HCT116 (cell line): ENCODE results near the gene ETV7. TPM values are rescaled to one million over a fixed set of nuclear protein-coding genes. Genes with fewer than 3 reads are reported as not detected.
A peak's percentile ranks its signal among the peaks of the same experiment; 100 is the strongest.

ENCODE experiments used
- ATAC-seq: fragments of 200-7000 bp; cut with Tn5 transposase; 2 replicates; pipeline ENCODE4 v1.9.1; 2020; ENCODE audit warnings: mild to moderate bottlenecking, moderate library complexity
- BruUV-seq: library from RNA; stranded (reverse); fragments of 400-500 nt; replicated peaks from 2 replicates; lab custom pipeline; 2021; lab: Mats Ljungman, UMichigan
- CTCF ChIA-PET: fragments of 300-600 bp; sonication (Branson Sonifier 250); formaldehyde crosslinking; loops from one replicate; lab custom pipeline; 2021; ENCODE audit warnings: antibody characterized with exemption; lab: Charles Lee
- POLR2A ChIA-PET: fragments of 300-600, 350-600 bp; sonication (Branson Sonifier 250); formaldehyde crosslinking; loops from one replicate; lab custom pipeline; 2021; ENCODE audit warnings: antibody characterized with exemption; lab: Charles Lee
- RAD21 ChIA-PET, 2 experiments: fragments of 300-600 bp; sonication (Branson Sonifier 250); formaldehyde crosslinking; loops; one replicate each; lab custom pipeline; 2023; ENCODE audit warnings: low total read pairs in 2 of 2; ENCODE audit not compliant: uncharacterized antibody in 2 of 2, unreplicated experiment in 2 of 2, low non-redundant PET in 1 of 2; lab: Charles Lee
- DNase-seq: peaks from one replicate; pipeline ENCODE4 v3.0.0-alpha.2; 2010; ENCODE audit warnings: low read depth, low spot score
- H2AFZ ChIP-seq: fragments of 200-600 bp; shearing (Covaris generic), sonication (generic); 2 replicates; pipeline ENCODE4 v1.6.1; 2017; ENCODE audit warnings: low read depth, mixed run types, mixed read lengths, antibody characterized with exemption, low read length; ENCODE audit not compliant: poor library complexity, severe bottlenecking
- H3K27ac ChIP-seq: 2 replicates; pipeline ENCODE4 v1.5.1; 2012; ENCODE audit warnings: low read depth, low read length
- H3K27me3 ChIP-seq: fragments of 200-600 bp; sonication (generic); 2 replicates; pipeline ENCODE4 v1.6.1; 2016; ENCODE audit warnings: mixed run types, low read length, mixed read lengths; ENCODE audit not compliant: insufficient read depth
- H3K36me3 ChIP-seq, 2 experiments: fragments of 200-500 bp in 1 of 2; fragments of 200-600 bp in 1 of 2; sonication (Bioruptor generic) in 1 of 2; sonication (generic) in 1 of 2; 2 replicates each; pipeline versions ENCODE4 v1.5.1 to v1.6.1; 2014 to 2016; ENCODE audit warnings: low read length in 2 of 2, inconsistent platforms in 1 of 2, mixed read lengths in 1 of 2, mixed run types in 1 of 2; ENCODE audit not compliant: insufficient read depth in 2 of 2, control insufficient read depth in 1 of 2
- H3K4me1 ChIP-seq, 2 experiments: fragments of 200-600 bp in 1 of 2; sonication (generic) in 1 of 2; 2 replicates each; pipeline versions ENCODE4 v1.5.1 to v1.6.1; 2012 to 2017; ENCODE audit warnings: low read length in 2 of 2, inconsistent platforms in 1 of 2, mild to moderate bottlenecking in 1 of 2, mixed read lengths in 1 of 2, mixed run types in 1 of 2, moderate library complexity in 1 of 2; ENCODE audit not compliant: insufficient read depth in 2 of 2, control insufficient read depth in 1 of 2
- H3K4me2 ChIP-seq: fragments of 200-600 bp; sonication (generic); 2 replicates; pipeline ENCODE4 v1.6.1; 2017; ENCODE audit warnings: mixed run types, low read length, mixed read lengths
- H3K4me3 ChIP-seq, 2 experiments: fragments of 200-600 bp in 1 of 2; sonication (generic) in 1 of 2; replicated peaks in 1 of 2; 2 replicates each; pipeline ENCODE4 v1.5.1; 2011 to 2016; ENCODE audit warnings: low read length in 2 of 2, control low read depth in 1 of 2, low read depth in 1 of 2, mild to moderate bottlenecking in 1 of 2, mixed read lengths in 1 of 2, mixed run types in 1 of 2
- H3K79me2 ChIP-seq: fragments of 200-600 bp; sonication (generic); 2 replicates; pipeline ENCODE4 v1.6.1; 2017; ENCODE audit warnings: mild to moderate bottlenecking, mixed run types, low read length, moderate library complexity, mixed read lengths; ENCODE audit not compliant: insufficient read depth
- H3K9ac ChIP-seq: fragments of 200-600 bp; sonication (generic); 2 replicates; pipeline ENCODE4 v1.6.1; 2016; ENCODE audit warnings: low read length, mixed read lengths
- H3K9me2 ChIP-seq: fragments of 200-600 bp; sonication (generic), shearing (Covaris generic); 2 replicates; pipeline ENCODE4 v1.6.1; 2017; ENCODE audit warnings: mixed run types, mild to moderate bottlenecking, moderate library complexity; ENCODE audit not compliant: insufficient read depth
- H3K9me3 ChIP-seq, 2 experiments: fragments of 200-500 bp in 1 of 2; fragments of 200-600 bp in 1 of 2; sonication (Bioruptor generic) in 1 of 2; sonication (generic) in 1 of 2; 2 replicates each; pipeline ENCODE4 v1.6.1; 2014 to 2017; ENCODE audit warnings: low read length in 2 of 2, mixed read lengths in 2 of 2, inconsistent platforms in 1 of 2, low read depth in 1 of 2, mild to moderate bottlenecking in 1 of 2, mixed run types in 1 of 2, moderate library complexity in 1 of 2; ENCODE audit not compliant: control insufficient read depth in 1 of 2, insufficient read depth in 1 of 2
- H4K20me1 ChIP-seq: fragments of 200-600 bp; sonication (generic), shearing (Covaris generic); 2 replicates; pipeline ENCODE4 v1.6.1; 2017; ENCODE audit warnings: mixed run types, mild to moderate bottlenecking, moderate library complexity; ENCODE audit not compliant: insufficient read depth
- EZH2 ChIP-seq: fragments of 200-600 bp; sonication (generic); IDR thresholded peaks from 2 replicates; pipeline ENCODE4 v1.6.1; 2017; ENCODE audit warnings: antibody characterized with exemption, mixed run types
- RAD21 ChIP-seq: IDR thresholded peaks from 2 replicates; pipeline ENCODE4 v1.6.1; 2012; ENCODE audit warnings: low read depth, mild to moderate bottlenecking
- intact Hi-C: fragments of 100-400 bp; cut with micrococcal nuclease; formaldehyde crosslinking; loops from 2 replicates; pipeline ENCODE4 v1.10.0; 2022
- total RNA-seq: library from RNA; stranded (reverse); gene quantifications from one replicate; pipeline ENCODE4 v1.2.1, GENCODE V29; 2021; ENCODE audit not compliant: unreplicated experiment
- TF ChIP-seq, protein P1 (sequence below), 3 experiments: fragments of 200-600 bp in 1 of 3; sonication (generic) in 1 of 3; IDR thresholded peaks in 2 of 3; conservative IDR thresholded peaks in 1 of 3; 2 replicates each; pipeline ENCODE4 v1.5.1; 2012 to 2017; ENCODE audit warnings: low read depth in 2 of 3, low read length in 2 of 3, antibody characterized with exemption in 1 of 3, borderline replicate concordance in 1 of 3, control low read depth in 1 of 3, mild to moderate bottlenecking in 1 of 3, mixed read lengths in 1 of 3, mixed run types in 1 of 3, moderate library complexity in 1 of 3; ENCODE audit not compliant: insufficient read depth in 1 of 3

ETV7 gene
- total RNA-seq, 1 experiment from 2014 or later, result 1.0 TPM

DNA sequence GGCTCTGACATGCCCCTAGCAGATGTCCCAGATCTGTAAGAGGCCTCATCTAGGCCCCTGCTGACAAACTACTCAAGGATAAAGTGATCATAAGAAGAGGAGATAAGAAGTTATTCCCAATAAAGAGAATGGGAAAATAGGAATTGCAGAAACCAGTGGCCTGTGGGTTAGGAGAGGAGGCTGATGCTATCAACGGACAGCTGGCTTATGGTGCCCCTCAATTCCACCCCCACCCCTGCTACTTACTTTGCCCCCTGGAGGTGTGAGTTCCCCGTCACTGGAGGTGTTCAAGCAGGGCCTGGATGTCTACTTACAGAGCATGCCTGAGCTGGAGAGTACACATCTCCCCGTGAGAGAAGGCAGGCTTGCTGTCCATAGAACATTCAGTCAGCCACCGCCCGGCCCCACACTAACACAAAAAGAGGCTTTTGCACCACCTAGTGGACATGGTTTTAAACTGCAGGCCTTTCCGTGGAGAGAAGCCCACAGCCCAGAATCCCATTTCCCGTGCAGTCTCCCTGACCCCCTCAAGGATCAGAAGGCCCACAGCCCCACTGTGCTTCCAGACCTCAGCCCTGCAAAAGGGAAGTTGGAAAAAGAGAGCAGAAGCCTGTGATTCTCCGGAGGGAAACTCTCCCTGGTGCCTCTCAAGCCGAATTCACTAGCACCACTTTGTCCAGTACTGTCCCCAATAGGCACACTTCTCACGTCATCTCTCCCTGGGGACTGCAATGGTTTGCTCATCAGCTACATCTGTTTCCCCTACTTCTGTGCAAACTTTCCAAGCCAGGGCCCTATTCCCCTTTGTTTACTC, 27.0 kb downstream of the ETV7 start:
- Histone ChIP-seq H3K27me3 (no peaks in the 10 kb centered on the region), H3K27ac (no peak overlapping the region), H3K36me3 (no peaks in the 10 kb centered on the region), H3K9me2 (no peaks in the 10 kb centered on the region), H3K9ac (no peak overlapping the region), H3K4me2 (peak overlapping the region; percentile 27; the same call in 1 of the 2 replicates), H3K9me3 (no peaks in the 10 kb centered on the region), H3K4me3 (no peak overlapping the region), H3K79me2 (no peaks in the 10 kb centered on the region), H2AFZ (peak overlapping the region; percentile 79), H3K4me1 (peaks cover 0 to 4% of the 10 kb centered on the region in 2 experiments; a peak in 1 of 4 replicates), H4K20me1 (no peaks in the 10 kb centered on the region)
- ChIA-PET POLR2A (interaction anchor here (0.6 to 0.7 kb wide), 3 partner anchors 55 to 873 kb away, joined by 3 read pairs; no protein-coding TSS in a partner anchor), RAD21 (interaction anchor here in 1 of 2 experiments (1.0 kb wide), 1 partner anchor 58 kb away, joined by 3 read pairs; no protein-coding TSS in a partner anchor), CTCF (interaction anchor here (0.8 to 1.1 kb wide), 7 partner anchors 20 to 838 kb away, joined by 3 to 6 read pairs (median 3); no protein-coding TSS in a partner anchor)
- no TSS peak for BruUV-seq
- DNase-seq (peak; percentile 60), ATAC-seq (peak; percentile 97)
- TF ChIP-seq, protein P1, sequence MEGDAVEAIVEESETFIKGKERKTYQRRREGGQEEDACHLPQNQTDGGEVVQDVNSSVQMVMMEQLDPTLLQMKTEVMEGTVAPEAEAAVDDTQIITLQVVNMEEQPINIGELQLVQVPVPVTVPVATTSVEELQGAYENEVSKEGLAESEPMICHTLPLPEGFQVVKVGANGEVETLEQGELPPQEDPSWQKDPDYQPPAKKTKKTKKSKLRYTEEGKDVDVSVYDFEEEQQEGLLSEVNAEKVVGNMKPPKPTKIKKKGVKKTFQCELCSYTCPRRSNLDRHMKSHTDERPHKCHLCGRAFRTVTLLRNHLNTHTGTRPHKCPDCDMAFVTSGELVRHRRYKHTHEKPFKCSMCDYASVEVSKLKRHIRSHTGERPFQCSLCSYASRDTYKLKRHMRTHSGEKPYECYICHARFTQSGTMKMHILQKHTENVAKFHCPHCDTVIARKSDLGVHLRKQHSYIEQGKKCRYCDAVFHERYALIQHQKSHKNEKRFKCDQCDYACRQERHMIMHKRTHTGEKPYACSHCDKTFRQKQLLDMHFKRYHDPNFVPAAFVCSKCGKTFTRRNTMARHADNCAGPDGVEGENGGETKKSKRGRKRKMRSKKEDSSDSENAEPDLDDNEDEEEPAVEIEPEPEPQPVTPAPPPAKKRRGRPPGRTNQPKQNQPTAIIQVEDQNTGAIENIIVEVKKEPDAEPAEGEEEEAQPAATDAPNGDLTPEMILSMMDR (IDR thresholded peaks at IDR 0.05 in 2 of 3, conservative IDR thresholded peaks at IDR 0.05 in 1 of 3; ENCODE audit: borderline replicate concordance in 1 of 3, insufficient read depth in 1 of 3, low read depth in 2 of 3, low read length in 2 of 3), result peak; percentile 77 to 86 (median 85)
- TF ChIP-seq EZH2, result no peak
- TF ChIP-seq RAD21, result peak; percentile 94
- intact Hi-C loops, result loop anchor here (1.0 kb wide), 3 partner anchors 58 to 333 kb away; partner anchors contain the start of gene MAPK14
